ENCODE data around the gene AMIGO1. TPM values are rescaled to one million over a fixed set of nuclear protein-coding genes. Genes with fewer than 3 reads are reported as not detected.
"Not testable (repeated sequence)": the region's sequence is repeated elsewhere in the genome, so short reads cannot be mapped to it uniquely, and the experiment has no call there.

AMIGO1 gene
- total and polyA plus RNA-seq, 11 donors = 4.6 to 19.1 (median 13.4) TPM

- intact Hi-C loops (cut with DNase I) = no loop called here
- DNase-seq (peak in 1 of 5 donors; percentile 7), ATAC-seq (no peak)
- peaks cover 0 to 14% (median 0%) of the 10 kb centered on the region in 9 donors for H3K27me3 ChIP-seq
- H3K9me3 ChIP-seq = no peaks in the 10 kb centered on the region
- H3K27ac ChIP-seq = no peak overlapping the region
- H3K4me1 ChIP-seq = peaks cover 0 to 21% (median 5%) of the 10 kb centered on the region in 12 donors
- TF ChIP-seq, protein P1, sequence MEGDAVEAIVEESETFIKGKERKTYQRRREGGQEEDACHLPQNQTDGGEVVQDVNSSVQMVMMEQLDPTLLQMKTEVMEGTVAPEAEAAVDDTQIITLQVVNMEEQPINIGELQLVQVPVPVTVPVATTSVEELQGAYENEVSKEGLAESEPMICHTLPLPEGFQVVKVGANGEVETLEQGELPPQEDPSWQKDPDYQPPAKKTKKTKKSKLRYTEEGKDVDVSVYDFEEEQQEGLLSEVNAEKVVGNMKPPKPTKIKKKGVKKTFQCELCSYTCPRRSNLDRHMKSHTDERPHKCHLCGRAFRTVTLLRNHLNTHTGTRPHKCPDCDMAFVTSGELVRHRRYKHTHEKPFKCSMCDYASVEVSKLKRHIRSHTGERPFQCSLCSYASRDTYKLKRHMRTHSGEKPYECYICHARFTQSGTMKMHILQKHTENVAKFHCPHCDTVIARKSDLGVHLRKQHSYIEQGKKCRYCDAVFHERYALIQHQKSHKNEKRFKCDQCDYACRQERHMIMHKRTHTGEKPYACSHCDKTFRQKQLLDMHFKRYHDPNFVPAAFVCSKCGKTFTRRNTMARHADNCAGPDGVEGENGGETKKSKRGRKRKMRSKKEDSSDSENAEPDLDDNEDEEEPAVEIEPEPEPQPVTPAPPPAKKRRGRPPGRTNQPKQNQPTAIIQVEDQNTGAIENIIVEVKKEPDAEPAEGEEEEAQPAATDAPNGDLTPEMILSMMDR (IDR thresholded peaks at IDR 0.05) = no peak
- TF ChIP-seq POLR2A (IDR thresholded peaks at IDR 0.05) = no peak
- H3K4me3 ChIP-seq = no peak overlapping the region
- peaks cover 0 to 27% (median 10%) of the 10 kb centered on the region in 9 donors for H3K36me3 ChIP-seq
- WGBS, 4 donors = 91 to 96% (median 95%) methylated on average over 8 of the region's 8 CpGs
Measured at GRCh38 chr1:109476825-109477224, 32.7 kb downstream of the AMIGO1 start.

DNA sequence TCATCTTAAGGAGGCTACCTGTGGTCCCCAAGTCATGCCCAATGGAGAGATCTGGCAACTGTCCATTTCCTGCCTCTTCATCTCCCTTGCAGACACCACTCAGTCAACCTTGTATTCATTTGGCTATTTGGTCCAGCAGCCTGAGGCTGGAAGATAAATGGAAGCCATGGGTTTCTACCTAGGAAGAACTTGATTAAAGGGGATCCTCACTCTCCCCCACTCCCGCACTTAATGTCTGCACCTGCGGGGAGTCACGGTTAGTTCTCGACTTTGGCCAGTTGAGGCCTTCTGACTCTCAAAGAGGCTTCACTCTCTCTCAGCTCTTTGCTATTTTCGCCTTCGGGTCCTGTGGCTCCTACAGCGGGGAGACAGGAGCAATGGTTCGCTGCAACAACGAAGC is 34.3 kb downstream of the AMIGO1 start:
- H3K4me1 ChIP-seq = peaks cover 0 to 21% (median 5%) of the 10 kb centered on the region in 12 donors
- no peak for TF ChIP-seq POLR2A (IDR thresholded peaks at IDR 0.05)
- TF ChIP-seq, protein P1 (IDR thresholded peaks at IDR 0.05) = no peak
- H3K9me3 ChIP-seq = no peaks in the 10 kb centered on the region
- intact Hi-C loops (cut with DNase I) = no loop called here
- no peak overlapping the region for H3K27ac ChIP-seq
- ATAC-seq (no peak), DNase-seq (peak in 1 of 5 donors; percentile 8)
- H3K4me3 ChIP-seq = no peak overlapping the region
- 79 to 85% (median 82%) methylated on average over 9 of the region's 9 CpGs for WGBS, 4 donors
- H3K36me3 ChIP-seq = peaks cover 0 to 27% (median 9%) of the 10 kb centered on the region in 9 donors
- H3K27me3 ChIP-seq = peaks cover 0 to 17% (median 0%) of the 10 kb centered on the region in 9 donors

GRCh38 chr1:109474697-109475096 is 34.8 kb downstream of the AMIGO1 start:
- Histone ChIP-seq H3K36me3 (peaks cover 0 to 27% (median 6%) of the 10 kb centered on the region in 9 donors), H3K27me3 (peaks cover 0 to 23% (median 0%) of the 10 kb centered on the region in 9 donors), H3K4me3 (no peak overlapping the region), H3K9me3 (no peaks in the 10 kb centered on the region), H3K27ac (no peak overlapping the region), H3K4me1 (peaks cover 0 to 21% (median 5%) of the 10 kb centered on the region in 12 donors)
- no peak for TF ChIP-seq POLR2A (IDR thresholded peaks at IDR 0.05)
- TF ChIP-seq, protein P1 (IDR thresholded peaks at IDR 0.05) = no peak
- intact Hi-C loops (cut with DNase I) = loop anchor here in 1 of 10 donors (5.0 kb wide), 1 partner anchor 47 kb away; the partner anchor contains the start of gene PSMA5
- DNase-seq (peak in 1 of 5 donors; percentile 21), ATAC-seq (peak; percentile 55 to 70 (median 65))
- WGBS, 4 donors = 26 to 40% (median 31%) methylated on average over 1 of the region's 1 CpG

GRCh38 chr1:109473284-109474057 is 36.1 kb downstream of the AMIGO1 start:
- not testable (repeated sequence) for H3K4me3 ChIP-seq, H3K9me3 ChIP-seq
- peaks cover 0 to 21% (median 5%) of the 10 kb centered on the region in 12 donors for H3K4me1 ChIP-seq
- H3K27ac ChIP-seq = peak overlapping the region in 1 of 12 donors; percentile 14
- intact Hi-C loops (cut with DNase I) = loop anchor here in 1 of 10 donors (5.0 kb wide), 1 partner anchor 46 kb away; the partner anchor contains the start of gene PSMA5
- 78 to 91% (median 83%) methylated on average over 11 to 12 of the region's 12 CpGs for WGBS, 4 donors
- DNase-seq = peak in 1 of 5 donors; percentile 15
- ATAC-seq = peak; percentile 31 to 60 (median 48)
- peaks cover 0 to 22% (median 0%) of the 10 kb centered on the region in 9 donors for H3K36me3 ChIP-seq
- peaks cover 0 to 32% (median 0%) of the 10 kb centered on the region in 9 donors for H3K27me3 ChIP-seq

Measured in heart left ventricle (tissue), 16 donors.